ENCODE data around the gene CAMKMT. TPM values are rescaled to one million over a fixed set of nuclear protein-coding genes. Genes with fewer than 3 reads are reported as not detected.

Gene CAMKMT
- total RNA-seq, 1 experiment from 2014 or later, result 17.4 TPM

GRCh38 chr2:44570777-44571176 lies 209.0 kb downstream of the CAMKMT start:
- WGBS (ENCODE audit: extremely low coverage, insufficient read length, low lambda C conversion rate), result 100% methylated on average over 1 of the region's 4 CpGs

More at GRCh38 chr2:44570777-44571176, 209.0 kb downstream of the CAMKMT start:
- no peaks in the 10 kb centered on the region for H3K4me1 ChIP-seq (ENCODE audit: insufficient read depth, low read length)
- no peak overlapping the region for H3K14ac ChIP-seq (ENCODE audit: insufficient read depth, low read length)
- no peak overlapping the region for H2AFZ ChIP-seq (ENCODE audit: low read length)
- H3K9me3 Mint-ChIP-seq, result no peaks in the 10 kb centered on the region
- H3T11ph ChIP-seq (ENCODE audit: low read length), result no peak overlapping the region
- no peak overlapping the region for H3K4me2 ChIP-seq (ENCODE audit: insufficient read depth, insufficient read length, low read length)
- DNase-seq, result no peak
- H4K91ac ChIP-seq (ENCODE audit: insufficient read length, low read depth, low read length), result no peak overlapping the region
- H3K27me3 ChIP-seq (ENCODE audit: insufficient read depth, low read length), result no peaks in the 10 kb centered on the region
- H2BK20ac ChIP-seq (ENCODE audit: low read depth, low read length, poor library complexity, severe bottlenecking), result no peak overlapping the region
- H3K27ac Mint-ChIP-seq, result peak overlapping the region in 1 of 3 experiments; percentile 5; a peak in 2 of 7 replicates
- H2BK120ac ChIP-seq (ENCODE audit: low read depth, low read length, poor library complexity, severe bottlenecking), result no peak overlapping the region
- no peak overlapping the region for H2BK12ac ChIP-seq (ENCODE audit: insufficient read length, low read depth, low read length)
- H3K9ac ChIP-seq (ENCODE audit: extremely low read depth, insufficient read length, low read length), result no peak overlapping the region
- no peaks in the 10 kb centered on the region for H3K23me2 ChIP-seq (ENCODE audit: insufficient read length, low read depth, low read length, poor library complexity, severe bottlenecking)
- H4K5ac ChIP-seq (ENCODE audit: insufficient read length, low read depth, low read length), result no peak overlapping the region
- H3K18ac ChIP-seq (ENCODE audit: insufficient read length, low read depth, low read length), result no peak overlapping the region
- H3K79me2 ChIP-seq (ENCODE audit: insufficient read depth, low read length), result no peaks in the 10 kb centered on the region
- H4K20me1 ChIP-seq (ENCODE audit: control insufficient read depth, insufficient read depth, insufficient read length), result no peaks in the 10 kb centered on the region
- peaks cover 14 to 31% of the 10 kb centered on the region in 2 experiments for H3K4me1 Mint-ChIP-seq
- H3K4me3 Mint-ChIP-seq, result no peak overlapping the region
- TF ChIP-seq, protein P1, sequence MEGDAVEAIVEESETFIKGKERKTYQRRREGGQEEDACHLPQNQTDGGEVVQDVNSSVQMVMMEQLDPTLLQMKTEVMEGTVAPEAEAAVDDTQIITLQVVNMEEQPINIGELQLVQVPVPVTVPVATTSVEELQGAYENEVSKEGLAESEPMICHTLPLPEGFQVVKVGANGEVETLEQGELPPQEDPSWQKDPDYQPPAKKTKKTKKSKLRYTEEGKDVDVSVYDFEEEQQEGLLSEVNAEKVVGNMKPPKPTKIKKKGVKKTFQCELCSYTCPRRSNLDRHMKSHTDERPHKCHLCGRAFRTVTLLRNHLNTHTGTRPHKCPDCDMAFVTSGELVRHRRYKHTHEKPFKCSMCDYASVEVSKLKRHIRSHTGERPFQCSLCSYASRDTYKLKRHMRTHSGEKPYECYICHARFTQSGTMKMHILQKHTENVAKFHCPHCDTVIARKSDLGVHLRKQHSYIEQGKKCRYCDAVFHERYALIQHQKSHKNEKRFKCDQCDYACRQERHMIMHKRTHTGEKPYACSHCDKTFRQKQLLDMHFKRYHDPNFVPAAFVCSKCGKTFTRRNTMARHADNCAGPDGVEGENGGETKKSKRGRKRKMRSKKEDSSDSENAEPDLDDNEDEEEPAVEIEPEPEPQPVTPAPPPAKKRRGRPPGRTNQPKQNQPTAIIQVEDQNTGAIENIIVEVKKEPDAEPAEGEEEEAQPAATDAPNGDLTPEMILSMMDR (conservative IDR thresholded peaks at IDR 0.05), result no peak
- no peaks in the 10 kb centered on the region for H3K79me1 ChIP-seq (ENCODE audit: insufficient read depth, low read depth, low read length, poor library complexity, severe bottlenecking)
- no peak overlapping the region for H3K4ac ChIP-seq (ENCODE audit: low read depth, low read length)
- H3K23ac ChIP-seq (ENCODE audit: insufficient read length, low read depth, low read length), result no peak overlapping the region
- H3K56ac ChIP-seq (ENCODE audit: insufficient read length, low read depth, low read length), result no peak overlapping the region
- no peak overlapping the region for H2BK15ac ChIP-seq (ENCODE audit: low read depth, low read length)
- H4K8ac ChIP-seq (replicated peaks; ENCODE audit: insufficient read length, low read depth, low read length), result no peak overlapping the region
- H3K27ac ChIP-seq (ENCODE audit: insufficient read length, low read depth, low read length), result no peak overlapping the region
- H3K27me3 Mint-ChIP-seq (ENCODE audit: low read depth), result no peaks in the 10 kb centered on the region
- no peak overlapping the region for H2BK5ac ChIP-seq (ENCODE audit: insufficient read length, low read length)
- no peaks in the 10 kb centered on the region for H3K9me3 ChIP-seq (ENCODE audit: control insufficient read depth, low read depth, low read length)
- no peaks in the 10 kb centered on the region for H3K36me3 Mint-ChIP-seq (ENCODE audit: insufficient read depth in 1 of 3, low read depth in 3 of 3)
- H2AK5ac ChIP-seq (ENCODE audit: insufficient read length, low read length), result no peak overlapping the region

Data from H9 (cell line).